NOMO-1 treated with DMSO at 0.1 percent for 48 hours (cell line): Measurements from ENCODE around the gene PTPN13.

Source experiments
- DNase-seq: peaks from one replicate; lab custom pipeline; 2025; ENCODE audit not compliant: unreplicated experiment; lab: John Stamatoyannopoulos, UW

Gene PTPN13

GRCh38 chr4:86592553-86593249 lies 1.4 kb upstream of the PTPN13 start:
- no peak for DNase-seq

- peak; percentile 69 for DNase-seq
These were observed 677 bp downstream of the PTPN13 start for GRCh38 chr4:86594559-86595425.

GRCh38 chr4:86595426-86595805 lies 1.3 kb downstream of the PTPN13 start:
- peak; percentile 48 for DNase-seq

GRCh38 chr4:86596807-86597206 lies 2.7 kb downstream of the PTPN13 start:
- DNase-seq = no peak

- DNase-seq = no peak
These were observed 6.0 kb downstream of the PTPN13 start for GRCh38 chr4:86600007-86600653.

GRCh38 chr4:86603311-86603885 lies 9.3 kb downstream of the PTPN13 start:
- no peak for DNase-seq

- DNase-seq = no peak
These were observed 12.7 kb downstream of the PTPN13 start for GRCh38 chr4:86606809-86607208.

GRCh38 chr4:86608757-86609375 lies 14.8 kb downstream of the PTPN13 start:
- DNase-seq = no peak

- no peak for DNase-seq
These were observed 17.6 kb downstream of the PTPN13 start for GRCh38 chr4:86611757-86612156.

GRCh38 chr4:86613734-86614133 lies 19.6 kb downstream of the PTPN13 start:
- DNase-seq = no peak

- no peak for DNase-seq
These were observed 20.8 kb downstream of the PTPN13 start for GRCh38 chr4:86614865-86615264.

- DNase-seq = no peak
These were observed 21.4 kb downstream of the PTPN13 start for GRCh38 chr4:86615501-86615900.

GRCh38 chr4:86619656-86620055 lies 25.5 kb downstream of the PTPN13 start:
- DNase-seq = no peak

GRCh38 chr4:86621435-86621834 lies 27.3 kb downstream of the PTPN13 start:
- no peak for DNase-seq

GRCh38 chr4:86626066-86626465 lies 32.0 kb downstream of the PTPN13 start:
- no peak for DNase-seq

- no peak for DNase-seq
These were observed 33.5 kb downstream of the PTPN13 start for GRCh38 chr4:86627462-86628135.

GRCh38 chr4:86630629-86631028 lies 36.5 kb downstream of the PTPN13 start:
- no peak for DNase-seq

- no peak for DNase-seq
These were observed 37.1 kb downstream of the PTPN13 start for GRCh38 chr4:86631166-86631565.

- DNase-seq = no peak
These were observed 39.7 kb downstream of the PTPN13 start for GRCh38 chr4:86633854-86634253.

GRCh38 chr4:86640469-86640868 lies 46.4 kb downstream of the PTPN13 start:
- no peak for DNase-seq
